Calu3 (cell line): ENCODE results near the gene SH3RF2. TPM values are rescaled to one million over a fixed set of nuclear protein-coding genes. Genes with fewer than 3 reads are reported as not detected.

Experiments used
- BruUV-seq: library from RNA; stranded (reverse); fragments of 400-500 nt; replicated peaks from 2 replicates; lab custom pipeline; 2021; lab: Mats Ljungman, UMichigan
- CTCF ChIA-PET: fragments of 300-600 bp; sonication (Branson Sonifier 250); formaldehyde crosslinking; loops from one replicate; lab custom pipeline; 2022; ENCODE audit warnings: antibody characterized with exemption; lab: Charles Lee
- DNase-seq: peaks from one replicate; pipeline ENCODE4 v3.0.0; 2022
- H3K27ac Mint-ChIP-seq: one replicate; pipeline ENCODE4 v1.8.0; 2022; ENCODE audit warnings: mixed read lengths; ENCODE audit not compliant: unreplicated experiment
- H3K27me3 Mint-ChIP-seq: one replicate; pipeline ENCODE4 v1.8.0; 2022; ENCODE audit warnings: mixed read lengths; ENCODE audit not compliant: unreplicated experiment
- H3K36me3 Mint-ChIP-seq: one replicate; pipeline ENCODE4 v1.8.0; 2022; ENCODE audit warnings: mild to moderate bottlenecking, moderate library complexity, mixed read lengths; ENCODE audit not compliant: insufficient read depth, unreplicated experiment
- H3K4me1 Mint-ChIP-seq: one replicate; pipeline ENCODE4 v1.8.0; 2022; ENCODE audit warnings: mild to moderate bottlenecking, low read depth, mixed read lengths; ENCODE audit not compliant: unreplicated experiment
- H3K4me3 Mint-ChIP-seq: one replicate; pipeline ENCODE4 v1.8.0; 2022; ENCODE audit warnings: mild to moderate bottlenecking, low read depth, moderate library complexity, mixed read lengths; ENCODE audit not compliant: unreplicated experiment
- H3K9me3 Mint-ChIP-seq: one replicate; pipeline ENCODE4 v1.8.0; 2022; ENCODE audit warnings: low read depth, mixed read lengths; ENCODE audit not compliant: unreplicated experiment
- CTCF ChIP-seq: fragments of 200-600 bp; IDR thresholded peaks from one replicate; pipeline ENCODE4 v1.8.0; 2022; ENCODE audit warnings: antibody characterized with exemption; ENCODE audit not compliant: unreplicated experiment
- intact Hi-C: fragments of 100-400 bp; cut with micrococcal nuclease; formaldehyde crosslinking; loops from one replicate; pipeline ENCODE4 v1.10.0; 2022; ENCODE audit not compliant: unreplicated experiment
- total RNA-seq: library from RNA; stranded (reverse); gene quantifications from 2 replicates; pipeline ENCODE4 v1.2.3, GENCODE V29; 2022

The SH3RF2 gene
- total RNA-seq, 1 experiment from 2014 or later, result 21.9 TPM

- DNase-seq, result no peak
- Mint-ChIP-seq H3K9me3 (no peaks in the 10 kb centered on the region), H3K4me1 (peaks cover 59% of the 10 kb centered on the region), H3K27ac (peak overlapping the region; percentile 6), H3K4me3 (no peak overlapping the region), H3K36me3 (peaks cover 5% of the 10 kb centered on the region), H3K27me3 (no peaks in the 10 kb centered on the region)
- CTCF ChIA-PET, result interaction anchor here (1.2 kb wide), 1 partner anchor 49 kb away, joined by 5 read pairs; no protein-coding TSS in a partner anchor
- intact Hi-C loops, result loop anchor here (2.0 kb wide), 2 partner anchors 47 to 89 kb away; partner anchors contain the start of gene SH3RF2
- no peak for TF ChIP-seq CTCF
- no TSS peak for BruUV-seq
Observed at GRCh38 chr5:146025681-146026080, 89.3 kb downstream of the SH3RF2 start.

DNA sequence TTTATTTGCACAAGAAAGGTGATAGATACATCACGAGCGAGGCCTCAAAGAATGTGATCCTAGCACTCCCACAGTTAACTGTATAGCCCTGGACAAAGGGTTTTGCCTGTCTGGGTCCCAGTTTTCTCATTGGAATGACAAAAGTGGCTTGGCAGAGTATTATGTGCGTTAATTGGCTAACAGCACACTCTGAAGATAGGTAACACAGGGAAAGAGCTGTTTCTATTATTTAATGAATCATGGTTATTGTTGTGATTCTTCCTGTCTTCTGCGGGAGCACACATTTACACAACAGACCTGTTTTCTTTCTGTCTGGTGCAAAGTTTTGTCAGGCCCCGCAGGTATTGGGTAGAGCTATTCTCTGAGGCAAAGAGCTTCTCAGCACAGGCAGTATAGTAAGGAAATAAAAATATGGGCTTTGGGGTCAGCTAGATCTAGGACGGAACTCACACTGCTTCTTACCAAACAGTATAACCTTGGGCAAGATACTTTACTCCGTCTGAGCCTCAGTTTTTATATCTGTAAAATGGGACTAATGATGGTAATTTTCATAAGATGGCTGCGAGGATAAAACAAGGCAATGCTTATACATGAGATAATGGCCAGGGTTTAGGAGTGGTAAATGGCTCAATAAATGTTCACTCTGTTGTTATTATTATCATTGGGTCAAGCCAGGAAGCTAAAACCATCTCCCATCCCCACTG, 90.1 kb downstream of the SH3RF2 start:
- H3K4me3 Mint-ChIP-seq, result no peak overlapping the region
- no peak for TF ChIP-seq CTCF
- no peak for DNase-seq
- peaks cover 5% of the 10 kb centered on the region for H3K36me3 Mint-ChIP-seq
- H3K9me3 Mint-ChIP-seq, result no peaks in the 10 kb centered on the region
- CTCF ChIA-PET, result no interaction called here
- H3K27ac Mint-ChIP-seq, result peak overlapping the region; percentile 91
- BruUV-seq, result no TSS peak
- peaks cover 56% of the 10 kb centered on the region for H3K4me1 Mint-ChIP-seq
- intact Hi-C loops, result loop anchor here (2.0 kb wide), 2 partner anchors 48 to 90 kb away; partner anchors contain the start of gene SH3RF2
- H3K27me3 Mint-ChIP-seq, result no peaks in the 10 kb centered on the region

GRCh38 chr5:146027751-146028150, 91.4 kb downstream of the SH3RF2 start:
- Mint-ChIP-seq H3K4me3 (peak overlapping the region; percentile 39), H3K27me3 (no peaks in the 10 kb centered on the region), H3K36me3 (peaks cover 5% of the 10 kb centered on the region), H3K9me3 (no peaks in the 10 kb centered on the region), H3K4me1 (peaks cover 56% of the 10 kb centered on the region), H3K27ac (peak overlapping the region; percentile 91)
- CTCF ChIA-PET, result interaction anchor here (1.4 kb wide), 1 partner anchor 47 kb away, joined by 5 read pairs; no protein-coding TSS in a partner anchor
- no TSS peak for BruUV-seq
- no peak for TF ChIP-seq CTCF
- DNase-seq, result peak; percentile 88
- intact Hi-C loops, result loop anchor here (2.0 kb wide), 2 partner anchors 49 to 91 kb away; partner anchors contain the start of gene SH3RF2

GRCh38 chr5:146032911-146033310, 96.5 kb downstream of the SH3RF2 start:
- H3K36me3 Mint-ChIP-seq, result peaks cover 3% of the 10 kb centered on the region
- CTCF ChIA-PET, result no interaction called here

More at GRCh38 chr5:146032911-146033310, 96.5 kb downstream of the SH3RF2 start:
- intact Hi-C loops, result no loop called here
- no peaks in the 10 kb centered on the region for H3K27me3 Mint-ChIP-seq
- DNase-seq, result no peak
- H3K27ac Mint-ChIP-seq, result no peak overlapping the region
- no TSS peak for BruUV-seq
- H3K4me3 Mint-ChIP-seq, result no peak overlapping the region
- H3K4me1 Mint-ChIP-seq, result peaks cover 23% of the 10 kb centered on the region
- no peak for TF ChIP-seq CTCF
- H3K9me3 Mint-ChIP-seq, result no peaks in the 10 kb centered on the region
